ENCODE data around the gene CACNB2. TPM values are rescaled to one million over a fixed set of nuclear protein-coding genes. Genes with fewer than 3 reads are reported as not detected.

The CACNB2 gene
- total RNA-seq, 1 donor from 2014 or later = 0.43 TPM

GRCh38 chr10:18261063-18261610 lies 120.9 kb downstream of the CACNB2 start:
- Mint-ChIP-seq H3K36me3 (ENCODE audit: unreplicated experiment) (no peaks in the 10 kb centered on the region), H3K27ac (ENCODE audit: unreplicated experiment) (no peak overlapping the region), H3K4me3 (ENCODE audit: unreplicated experiment) (no peak overlapping the region), H3K9me3 (ENCODE audit: unreplicated experiment) (no peaks in the 10 kb centered on the region), H3K4me1 (ENCODE audit: unreplicated experiment) (no peaks in the 10 kb centered on the region), H3K27me3 (ENCODE audit: unreplicated experiment) (peaks cover 11% of the 10 kb centered on the region)
- TF ChIP-seq CTCF (IDR thresholded peaks at IDR 0.05) = no peak
- no peak for DNase-seq (ENCODE audit: extremely low spot score, unreplicated experiment)

GRCh38 chr10:18261768-18262231 lies 121.6 kb downstream of the CACNB2 start:
- Mint-ChIP-seq H3K27me3 (ENCODE audit: unreplicated experiment) (peaks cover 11% of the 10 kb centered on the region), H3K4me1 (ENCODE audit: unreplicated experiment) (no peaks in the 10 kb centered on the region), H3K36me3 (ENCODE audit: unreplicated experiment) (no peaks in the 10 kb centered on the region), H3K9me3 (ENCODE audit: unreplicated experiment) (no peaks in the 10 kb centered on the region), H3K4me3 (ENCODE audit: unreplicated experiment) (no peak overlapping the region), H3K27ac (ENCODE audit: unreplicated experiment) (no peak overlapping the region)
- DNase-seq (ENCODE audit: extremely low spot score, unreplicated experiment) = no peak
- TF ChIP-seq CTCF (IDR thresholded peaks at IDR 0.05) = no peak

- H3K9me3 Mint-ChIP-seq (ENCODE audit: unreplicated experiment) = no peaks in the 10 kb centered on the region
- no peak for TF ChIP-seq CTCF (IDR thresholded peaks at IDR 0.05)
- H3K36me3 Mint-ChIP-seq (ENCODE audit: unreplicated experiment) = no peaks in the 10 kb centered on the region
- H3K27me3 Mint-ChIP-seq (ENCODE audit: unreplicated experiment) = peaks cover 11% of the 10 kb centered on the region
- no peak overlapping the region for H3K27ac Mint-ChIP-seq (ENCODE audit: unreplicated experiment)
- no peak overlapping the region for H3K4me3 Mint-ChIP-seq (ENCODE audit: unreplicated experiment)
- DNase-seq (ENCODE audit: extremely low spot score, unreplicated experiment) = no peak
- no peaks in the 10 kb centered on the region for H3K4me1 Mint-ChIP-seq (ENCODE audit: unreplicated experiment)
These were observed 124.3 kb downstream of the CACNB2 start for GRCh38 chr10:18264466-18265050.

- no peaks in the 10 kb centered on the region for H3K36me3 Mint-ChIP-seq (ENCODE audit: unreplicated experiment)
- peaks cover 4% of the 10 kb centered on the region for H3K27me3 Mint-ChIP-seq (ENCODE audit: unreplicated experiment)
- no peaks in the 10 kb centered on the region for H3K4me1 Mint-ChIP-seq (ENCODE audit: unreplicated experiment)
- no peak overlapping the region for H3K4me3 Mint-ChIP-seq (ENCODE audit: unreplicated experiment)
- no peak for TF ChIP-seq CTCF (IDR thresholded peaks at IDR 0.05)
- no peak overlapping the region for H3K27ac Mint-ChIP-seq (ENCODE audit: unreplicated experiment)
- no peak for DNase-seq (ENCODE audit: extremely low spot score, unreplicated experiment)
- H3K9me3 Mint-ChIP-seq (ENCODE audit: unreplicated experiment) = no peaks in the 10 kb centered on the region
These were observed 127.8 kb downstream of the CACNB2 start for GRCh38 chr10:18268005-18268404.

GRCh38 chr10:18271491-18271890 lies 131.3 kb downstream of the CACNB2 start:
- H3K4me3 Mint-ChIP-seq (ENCODE audit: unreplicated experiment) = no peak overlapping the region
- H3K9me3 Mint-ChIP-seq (ENCODE audit: unreplicated experiment) = no peaks in the 10 kb centered on the region
- no peak overlapping the region for H3K27ac Mint-ChIP-seq (ENCODE audit: unreplicated experiment)
- H3K4me1 Mint-ChIP-seq (ENCODE audit: unreplicated experiment) = no peaks in the 10 kb centered on the region
- DNase-seq (ENCODE audit: extremely low spot score, unreplicated experiment) = no peak
- no peaks in the 10 kb centered on the region for H3K36me3 Mint-ChIP-seq (ENCODE audit: unreplicated experiment)
- H3K27me3 Mint-ChIP-seq (ENCODE audit: unreplicated experiment) = peaks cover 4% of the 10 kb centered on the region
- TF ChIP-seq CTCF (IDR thresholded peaks at IDR 0.05) = no peak
